ENCODE results near the gene PPFIBP2. TPM values are rescaled to one million over a fixed set of nuclear protein-coding genes. Genes with fewer than 3 reads are reported as not detected.
A peak's percentile ranks its signal among the peaks of the same experiment; 100 is the strongest.
"Not testable (repeated sequence)": the region's sequence is repeated elsewhere in the genome, so short reads cannot be mapped to it uniquely, and the experiment has no call there.

PPFIBP2 gene
- polyA plus RNA-seq, 2 donors = 27.4 to 32.1 TPM

DNA sequence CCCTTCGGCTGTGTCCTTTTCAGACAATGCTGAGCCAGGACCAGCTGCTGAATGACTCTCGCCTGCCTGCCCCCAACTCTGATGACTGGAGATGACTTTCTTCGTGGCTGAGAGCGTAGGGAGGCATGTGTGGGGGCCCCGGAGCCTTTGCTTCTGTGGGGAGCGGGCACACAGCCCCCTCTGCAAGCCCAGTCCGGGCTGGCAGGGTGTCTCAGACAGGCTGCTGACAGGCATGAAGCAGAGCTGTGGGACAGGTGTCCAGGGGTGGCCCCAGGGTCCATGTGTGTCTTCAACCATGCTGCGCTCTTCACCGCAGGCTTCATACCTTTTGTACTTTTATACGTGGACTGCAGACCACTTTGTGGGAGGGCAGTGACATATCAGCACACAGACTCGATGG lies 142.9 kb downstream of the PPFIBP2 start:
- H3K27ac ChIP-seq (ENCODE audit: low read depth in 2 of 2, low read length in 1 of 2) = no peak overlapping the region
- peaks cover 17 to 43% of the 10 kb centered on the region in 2 donors for H3K36me3 ChIP-seq (ENCODE audit: control insufficient read depth in 2 of 2, insufficient read depth in 2 of 2, low read length in 1 of 2)
- WGBS, 2 donors = 86 to 88% methylated on average over 11 of the region's 11 CpGs
- no peaks in the 10 kb centered on the region for H3K4me1 ChIP-seq (ENCODE audit: control insufficient read depth in 2 of 2, insufficient read depth in 2 of 2, low read length in 1 of 2)
- no peaks in the 10 kb centered on the region for H3K27me3 ChIP-seq (ENCODE audit: control insufficient read depth in 1 of 2, insufficient read depth in 2 of 2, low read length in 2 of 2)
- no peak overlapping the region for H3K4me3 ChIP-seq (ENCODE audit: low read depth in 1 of 2, low read length in 2 of 2)
- H3K9me3 ChIP-seq (ENCODE audit: control insufficient read depth in 2 of 2, insufficient read depth in 1 of 2, low read depth in 1 of 2, low read length in 1 of 2) = no peaks in the 10 kb centered on the region

- Histone ChIP-seq H3K36me3 (ENCODE audit: control insufficient read depth in 2 of 2, insufficient read depth in 2 of 2, low read length in 1 of 2) (peaks cover 11 to 35% of the 10 kb centered on the region in 2 donors), H3K4me1 (ENCODE audit: control insufficient read depth in 2 of 2, insufficient read depth in 2 of 2, low read length in 1 of 2) (no peaks in the 10 kb centered on the region), H3K9me3 (ENCODE audit: control insufficient read depth in 2 of 2, insufficient read depth in 1 of 2, low read depth in 1 of 2, low read length in 1 of 2) (no peaks in the 10 kb centered on the region), H3K27ac (ENCODE audit: low read depth in 2 of 2, low read length in 1 of 2) (no peak overlapping the region), H3K27me3 (ENCODE audit: control insufficient read depth in 1 of 2, insufficient read depth in 2 of 2, low read length in 2 of 2) (no peaks in the 10 kb centered on the region), H3K4me3 (ENCODE audit: low read depth in 1 of 2, low read length in 2 of 2) (no peak overlapping the region)
- 47 to 50% methylated on average over 15 of the region's 15 CpGs for WGBS, 2 donors
These were observed 143.7 kb downstream of the PPFIBP2 start for GRCh38 chr11:7657306-7658025.

DNA sequence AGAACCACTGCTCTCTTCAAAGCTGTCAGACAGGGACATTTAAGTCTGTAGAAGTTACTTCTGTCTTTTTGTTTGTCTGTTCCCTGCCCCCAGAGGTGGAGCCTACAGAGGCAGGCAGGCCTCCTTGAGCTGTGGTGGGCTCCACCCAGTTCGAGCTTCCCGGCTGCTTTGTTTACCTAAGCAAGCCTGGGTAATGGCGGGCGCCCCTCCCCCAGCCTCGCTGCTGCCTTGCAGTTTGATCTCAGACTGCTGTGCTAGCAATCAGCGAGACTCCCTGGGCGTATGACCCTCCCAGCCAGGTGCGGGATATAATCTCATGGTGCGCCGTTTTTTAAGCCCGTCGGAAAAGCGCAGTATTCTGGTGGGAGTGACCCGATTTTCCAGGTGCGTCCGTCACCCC lies 149.7 kb downstream of the PPFIBP2 start:
- H3K27me3 ChIP-seq (ENCODE audit: control insufficient read depth in 1 of 2, insufficient read depth in 2 of 2, low read length in 2 of 2); H3K27ac ChIP-seq (ENCODE audit: low read depth in 2 of 2, low read length in 1 of 2); H3K9me3 ChIP-seq (ENCODE audit: control insufficient read depth in 2 of 2, insufficient read depth in 1 of 2, low read depth in 1 of 2, low read length in 1 of 2); H3K4me1 ChIP-seq (ENCODE audit: control insufficient read depth in 2 of 2, insufficient read depth in 2 of 2, low read length in 1 of 2); H3K36me3 ChIP-seq (ENCODE audit: control insufficient read depth in 2 of 2, insufficient read depth in 2 of 2, low read length in 1 of 2); H3K4me3 ChIP-seq (ENCODE audit: low read depth in 1 of 2, low read length in 2 of 2): not testable (repeated sequence)
- WGBS, 2 donors = 90 to 94% methylated on average over 6 to 16 of the region's 16 CpGs

DNA sequence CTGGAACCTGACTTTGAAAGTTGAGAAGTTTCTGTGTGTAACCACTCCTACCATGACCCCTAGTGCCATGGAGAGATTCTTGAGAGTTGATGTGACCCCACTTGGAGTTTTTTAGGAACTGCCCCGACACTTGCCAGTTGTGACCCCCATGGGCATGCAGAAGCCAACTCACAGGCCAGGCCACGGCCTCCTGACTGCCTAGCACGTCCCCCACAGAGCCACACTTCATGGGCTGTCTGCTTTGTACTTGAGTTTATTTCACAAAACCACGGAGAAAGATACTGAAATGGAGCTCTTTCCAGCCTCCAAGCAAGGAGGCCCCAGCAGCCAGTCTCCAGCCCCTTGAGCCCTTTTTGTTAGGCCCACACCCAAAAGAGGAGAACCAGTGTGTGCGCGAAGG lies 151.1 kb downstream of the PPFIBP2 start:
- Histone ChIP-seq H3K27me3 (ENCODE audit: control insufficient read depth in 1 of 2, insufficient read depth in 2 of 2, low read length in 2 of 2) (no peaks in the 10 kb centered on the region), H3K36me3 (ENCODE audit: control insufficient read depth in 2 of 2, insufficient read depth in 2 of 2, low read length in 1 of 2) (peaks cover 4 to 5% of the 10 kb centered on the region in 2 donors), H3K4me1 (ENCODE audit: control insufficient read depth in 2 of 2, insufficient read depth in 2 of 2, low read length in 1 of 2) (peaks cover 0 to 4% of the 10 kb centered on the region in 2 donors), H3K27ac (ENCODE audit: low read depth in 2 of 2, low read length in 1 of 2) (no peak overlapping the region), H3K9me3 (ENCODE audit: control insufficient read depth in 2 of 2, insufficient read depth in 1 of 2, low read depth in 1 of 2, low read length in 1 of 2) (no peaks in the 10 kb centered on the region), H3K4me3 (ENCODE audit: low read depth in 1 of 2, low read length in 2 of 2) (no peak overlapping the region)
- WGBS, 2 donors = 75 to 91% methylated on average over 6 of the region's 6 CpGs

- Histone ChIP-seq H3K9me3 (ENCODE audit: control insufficient read depth in 2 of 2, insufficient read depth in 1 of 2, low read depth in 1 of 2, low read length in 1 of 2) (no peaks in the 10 kb centered on the region), H3K4me1 (ENCODE audit: control insufficient read depth in 2 of 2, insufficient read depth in 2 of 2, low read length in 1 of 2) (peaks cover 0 to 4% of the 10 kb centered on the region in 2 donors), H3K27me3 (ENCODE audit: control insufficient read depth in 1 of 2, insufficient read depth in 2 of 2, low read length in 2 of 2) (no peaks in the 10 kb centered on the region), H3K27ac (ENCODE audit: low read depth in 2 of 2, low read length in 1 of 2) (no peak overlapping the region), H3K36me3 (ENCODE audit: control insufficient read depth in 2 of 2, insufficient read depth in 2 of 2, low read length in 1 of 2) (peaks cover 4 to 5% of the 10 kb centered on the region in 2 donors), H3K4me3 (ENCODE audit: low read depth in 1 of 2, low read length in 2 of 2) (no peak overlapping the region)
- 49 to 54% methylated on average over 20 of the region's 20 CpGs for WGBS, 2 donors
These were observed 151.9 kb downstream of the PPFIBP2 start for GRCh38 chr11:7665473-7666291.

DNA sequence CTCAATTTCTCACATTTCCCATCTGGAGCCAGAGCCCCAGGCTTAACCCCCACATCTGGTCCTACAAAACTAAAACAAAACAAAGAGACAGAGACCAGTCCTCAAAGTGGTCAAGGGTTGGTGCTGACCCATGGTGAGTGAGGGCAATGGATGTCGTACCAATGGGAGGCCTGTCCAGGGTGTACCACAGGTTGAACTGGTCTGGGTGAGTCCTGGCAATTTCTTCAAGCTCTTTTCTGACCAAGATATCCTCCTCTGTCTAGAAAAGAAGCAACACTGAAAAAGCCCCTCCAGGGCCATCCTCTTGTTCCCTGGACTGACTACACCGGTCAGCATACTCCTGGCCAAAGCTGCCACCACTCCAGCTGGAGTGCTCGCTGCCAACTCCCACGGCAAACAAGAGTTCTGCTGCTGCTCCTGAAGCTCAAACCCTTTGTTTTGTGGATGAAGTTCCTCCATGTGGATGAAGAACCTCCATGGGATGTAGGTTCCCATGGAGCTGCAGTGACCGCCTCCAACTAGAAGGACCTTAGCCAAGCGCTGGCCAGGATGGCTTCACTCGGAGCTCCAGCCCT lies 152.6 kb downstream of the PPFIBP2 start:
- Histone ChIP-seq H3K36me3 (ENCODE audit: control insufficient read depth in 2 of 2, insufficient read depth in 2 of 2, low read length in 1 of 2) (peaks cover 4 to 5% of the 10 kb centered on the region in 2 donors), H3K27ac (ENCODE audit: low read depth in 2 of 2, low read length in 1 of 2) (no peak overlapping the region), H3K4me3 (ENCODE audit: low read depth in 1 of 2, low read length in 2 of 2) (no peak overlapping the region), H3K9me3 (ENCODE audit: control insufficient read depth in 2 of 2, insufficient read depth in 1 of 2, low read depth in 1 of 2, low read length in 1 of 2) (no peaks in the 10 kb centered on the region), H3K27me3 (ENCODE audit: control insufficient read depth in 1 of 2, insufficient read depth in 2 of 2, low read length in 2 of 2) (no peaks in the 10 kb centered on the region), H3K4me1 (ENCODE audit: control insufficient read depth in 2 of 2, insufficient read depth in 2 of 2, low read length in 1 of 2) (peaks cover 0 to 8% of the 10 kb centered on the region in 2 donors)
- 81 to 86% methylated on average over 7 of the region's 7 CpGs for WGBS, 2 donors

- Histone ChIP-seq H3K4me3 (ENCODE audit: low read depth in 1 of 2, low read length in 2 of 2) (no peak overlapping the region), H3K9me3 (ENCODE audit: control insufficient read depth in 2 of 2, insufficient read depth in 1 of 2, low read depth in 1 of 2, low read length in 1 of 2) (no peaks in the 10 kb centered on the region), H3K4me1 (ENCODE audit: control insufficient read depth in 2 of 2, insufficient read depth in 2 of 2, low read length in 1 of 2) (peaks cover 3 to 12% of the 10 kb centered on the region in 2 donors), H3K36me3 (ENCODE audit: control insufficient read depth in 2 of 2, insufficient read depth in 2 of 2, low read length in 1 of 2) (peaks cover 4 to 5% of the 10 kb centered on the region in 2 donors), H3K27ac (ENCODE audit: low read depth in 2 of 2, low read length in 1 of 2) (no peak overlapping the region), H3K27me3 (ENCODE audit: control insufficient read depth in 1 of 2, insufficient read depth in 2 of 2, low read length in 2 of 2) (no peaks in the 10 kb centered on the region)
- WGBS, 2 donors = 80 to 85% methylated on average over 2 of the region's 2 CpGs
These were observed 153.7 kb downstream of the PPFIBP2 start for GRCh38 chr11:7667460-7667859.

DNA sequence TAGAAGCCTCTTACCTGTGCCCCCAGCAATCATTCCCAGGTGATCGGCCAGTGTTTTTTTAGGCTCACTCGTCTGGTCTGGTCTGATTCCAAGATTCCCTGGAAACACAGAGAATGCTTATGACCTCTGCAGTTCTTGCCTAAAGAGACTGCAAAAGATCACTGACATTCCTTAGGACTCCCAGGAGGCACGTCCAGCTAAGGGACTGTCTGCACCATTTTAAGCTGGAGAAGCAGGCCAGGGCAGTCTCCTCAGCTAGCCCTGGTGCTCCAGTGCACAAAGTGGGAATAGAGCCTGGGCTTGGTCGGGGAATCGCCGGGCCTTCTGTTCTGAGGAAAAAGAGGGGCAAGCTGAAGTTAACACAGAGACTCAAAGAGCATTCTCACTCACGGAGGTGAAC lies 154.7 kb downstream of the PPFIBP2 start:
- Histone ChIP-seq H3K27me3 (ENCODE audit: control insufficient read depth in 1 of 2, insufficient read depth in 2 of 2, low read length in 2 of 2) (no peaks in the 10 kb centered on the region), H3K4me1 (ENCODE audit: control insufficient read depth in 2 of 2, insufficient read depth in 2 of 2, low read length in 1 of 2) (peaks cover 7 to 19% of the 10 kb centered on the region in 2 donors)

GRCh38 chr11:7668911-7669310 lies 155.1 kb downstream of the PPFIBP2 start:
- H3K9me3 ChIP-seq (ENCODE audit: control insufficient read depth in 2 of 2, insufficient read depth in 1 of 2, low read depth in 1 of 2, low read length in 1 of 2) = no peaks in the 10 kb centered on the region
- H3K4me3 ChIP-seq (ENCODE audit: low read depth in 1 of 2, low read length in 2 of 2) = no peak overlapping the region
- peaks cover 7 to 23% of the 10 kb centered on the region in 2 donors for H3K4me1 ChIP-seq (ENCODE audit: control insufficient read depth in 2 of 2, insufficient read depth in 2 of 2, low read length in 1 of 2)
- peaks cover 4 to 5% of the 10 kb centered on the region in 2 donors for H3K36me3 ChIP-seq (ENCODE audit: control insufficient read depth in 2 of 2, insufficient read depth in 2 of 2, low read length in 1 of 2)
- H3K27ac ChIP-seq (ENCODE audit: low read depth in 2 of 2, low read length in 1 of 2) = peak overlapping the region; percentile 45 to 82
- H3K27me3 ChIP-seq (ENCODE audit: control insufficient read depth in 1 of 2, insufficient read depth in 2 of 2, low read length in 2 of 2) = no peaks in the 10 kb centered on the region
- WGBS, 2 donors = 62 to 73% methylated on average over 5 of the region's 5 CpGs

More for the DNA sequence above, 154.7 kb downstream of the PPFIBP2 start:
- Histone ChIP-seq H3K27ac (ENCODE audit: low read depth in 2 of 2, low read length in 1 of 2) (peak overlapping the region; percentile 45 to 82), H3K4me3 (ENCODE audit: low read depth in 1 of 2, low read length in 2 of 2) (no peak overlapping the region), H3K9me3 (ENCODE audit: control insufficient read depth in 2 of 2, insufficient read depth in 1 of 2, low read depth in 1 of 2, low read length in 1 of 2) (no peaks in the 10 kb centered on the region), H3K36me3 (ENCODE audit: control insufficient read depth in 2 of 2, insufficient read depth in 2 of 2, low read length in 1 of 2) (peaks cover 4 to 5% of the 10 kb centered on the region in 2 donors)
- WGBS, 2 donors = 72 to 76% methylated on average over 7 of the region's 7 CpGs
